IPS-18c (cell line): Measurements from ENCODE around the gene DNAJB4.
"Not testable (repeated sequence)": the region's sequence is repeated elsewhere in the genome, so short reads cannot be mapped to it uniquely, and the experiment has no call there.

ENCODE experiments used
- H3K4me3 ChIP-seq: 2 replicates; pipeline ENCODE4 v1.7.0; 2013; ENCODE audit warnings: low read depth, mild to moderate bottlenecking, low read length, moderate library complexity; ENCODE audit not compliant: insufficient read depth
- H3K9me3 ChIP-seq: one replicate; pipeline ENCODE4 v1.6.1; 2013; ENCODE audit warnings: mild to moderate bottlenecking, low read length, moderate library complexity; ENCODE audit not compliant: control insufficient read depth, insufficient read depth

DNAJB4 gene

DNA sequence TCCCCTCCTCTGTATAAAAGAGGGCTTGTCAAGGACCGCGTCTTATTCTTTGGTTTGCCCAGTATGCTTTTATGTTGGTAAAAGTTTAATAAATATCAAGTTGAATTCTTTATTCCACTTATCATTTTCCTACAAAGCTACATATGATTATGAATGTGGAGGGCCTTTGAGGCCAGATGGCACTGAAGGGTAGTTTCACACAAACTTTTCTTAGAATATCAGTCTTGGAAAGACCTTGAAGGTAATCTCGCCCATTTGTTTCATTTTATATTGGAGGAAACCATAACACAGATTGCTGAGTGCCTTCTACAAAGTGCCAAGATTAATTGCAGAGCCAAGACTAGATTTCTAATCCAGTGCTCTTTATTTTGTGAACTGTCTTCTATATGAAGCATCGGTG is 20.1 kb upstream of the DNAJB4 start:
- Histone ChIP-seq H3K4me3 (no peak overlapping the region), H3K9me3 (no peaks in the 10 kb centered on the region)

DNA sequence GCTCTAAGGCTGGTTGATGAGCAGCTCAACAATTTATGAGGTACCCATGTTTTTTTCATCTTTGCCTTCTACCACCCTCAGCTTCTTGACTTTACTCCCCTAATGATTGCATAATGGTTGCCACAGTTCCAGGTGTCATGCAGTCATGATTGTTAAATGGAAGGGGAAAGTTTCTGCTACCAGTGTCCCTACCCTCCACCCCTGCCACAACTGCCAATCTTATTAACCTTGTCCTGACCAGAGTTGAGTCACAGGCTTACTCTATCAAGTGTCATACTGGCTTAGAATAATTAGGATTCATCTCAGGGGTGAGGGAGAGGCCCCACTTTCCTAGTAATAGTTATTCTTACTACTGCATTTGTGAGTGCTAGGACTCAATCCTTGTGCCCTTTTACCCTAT is 17.9 kb upstream of the DNAJB4 start:
- H3K9me3 ChIP-seq, result no peaks in the 10 kb centered on the region
- no peak overlapping the region for H3K4me3 ChIP-seq

DNA sequence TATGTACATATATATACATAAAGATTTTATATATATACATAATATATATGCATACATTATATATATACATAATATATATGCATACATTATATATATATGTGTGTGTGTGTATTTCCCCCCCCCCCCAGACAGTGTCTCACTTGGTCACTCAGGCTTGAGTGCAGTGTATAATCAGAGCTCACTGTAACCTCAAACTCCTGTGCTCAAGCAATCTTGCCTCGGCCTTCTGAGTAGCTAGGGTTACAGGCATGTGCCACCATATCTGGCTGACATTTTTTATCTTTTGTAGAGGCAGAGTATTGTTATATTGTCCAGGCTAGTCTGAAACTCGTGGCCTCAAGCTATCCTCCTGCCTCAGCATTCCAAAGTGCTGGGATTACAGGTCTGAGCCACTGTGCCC is 16.8 kb upstream of the DNAJB4 start:
- H3K9me3 ChIP-seq, result no peaks in the 10 kb centered on the region
- no peak overlapping the region for H3K4me3 ChIP-seq

DNA sequence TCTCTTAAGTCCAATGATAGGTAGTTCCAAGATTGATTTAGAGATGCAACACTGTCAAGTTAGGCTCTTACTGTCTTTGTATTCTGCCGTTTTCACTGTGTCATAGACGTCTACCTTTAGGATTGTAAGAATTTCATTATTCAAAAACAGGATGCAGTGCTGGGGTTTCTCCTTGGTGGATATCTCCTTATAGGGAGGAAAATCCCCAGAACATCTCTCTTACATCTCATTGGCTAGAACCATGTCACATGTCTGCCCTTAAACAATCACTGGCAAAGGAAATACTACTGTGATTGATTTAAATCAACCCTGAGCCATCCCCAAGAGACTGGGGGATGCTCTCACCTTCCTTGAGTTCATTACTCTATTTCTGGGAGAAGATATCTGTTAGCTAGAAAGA is 15.0 kb upstream of the DNAJB4 start:
- no peaks in the 10 kb centered on the region for H3K9me3 ChIP-seq
- no peak overlapping the region for H3K4me3 ChIP-seq

DNA sequence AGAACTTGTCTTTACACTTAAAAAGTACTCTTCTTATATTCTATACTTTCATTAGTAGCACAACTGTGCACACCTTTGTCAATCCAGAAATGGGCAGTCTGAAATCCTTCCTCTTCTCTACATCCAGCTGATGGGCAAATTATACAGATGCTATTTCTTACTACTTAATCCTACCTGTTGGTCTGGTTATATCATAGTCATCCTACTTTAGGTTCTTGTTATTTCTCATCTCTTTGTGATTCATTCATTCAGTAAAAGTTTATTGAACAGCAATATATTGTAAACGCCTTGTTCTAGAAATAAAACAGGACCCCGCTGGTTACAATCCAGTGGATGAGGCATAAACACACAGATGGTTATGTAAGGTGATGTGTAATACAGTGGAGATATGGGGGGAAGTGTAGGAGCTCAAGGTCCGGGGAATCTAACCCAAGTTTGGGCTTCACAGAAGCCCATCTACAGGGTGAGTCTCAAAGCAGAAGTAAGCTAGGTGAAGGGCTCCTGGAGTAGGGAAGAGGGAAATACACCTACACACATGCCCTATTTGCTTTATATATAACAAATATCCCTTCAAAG is 14.0 kb upstream of the DNAJB4 start:
- Histone ChIP-seq H3K4me3 (no peak overlapping the region), H3K9me3 (no peaks in the 10 kb centered on the region)

DNA sequence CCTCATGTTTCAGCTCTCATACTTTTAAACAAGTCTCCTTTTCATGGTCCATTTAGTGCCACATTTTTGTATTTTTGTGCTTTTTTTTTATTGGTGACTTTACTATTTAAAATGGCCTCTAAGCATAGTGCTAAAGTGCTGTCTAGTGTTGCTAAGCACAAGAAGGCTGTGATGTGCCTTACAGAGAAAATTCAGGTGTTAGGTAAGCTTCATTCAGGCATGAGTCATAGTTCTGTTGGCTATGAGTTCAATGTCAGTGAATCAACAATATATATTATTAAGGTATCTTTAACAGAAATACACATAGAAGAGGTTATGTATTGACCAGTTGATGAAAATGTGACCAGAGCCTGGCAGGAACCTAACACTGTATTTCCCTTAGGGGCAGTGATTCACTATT is 13.1 kb upstream of the DNAJB4 start:
- no peaks in the 10 kb centered on the region for H3K9me3 ChIP-seq
- H3K4me3 ChIP-seq, result no peak overlapping the region

DNA sequence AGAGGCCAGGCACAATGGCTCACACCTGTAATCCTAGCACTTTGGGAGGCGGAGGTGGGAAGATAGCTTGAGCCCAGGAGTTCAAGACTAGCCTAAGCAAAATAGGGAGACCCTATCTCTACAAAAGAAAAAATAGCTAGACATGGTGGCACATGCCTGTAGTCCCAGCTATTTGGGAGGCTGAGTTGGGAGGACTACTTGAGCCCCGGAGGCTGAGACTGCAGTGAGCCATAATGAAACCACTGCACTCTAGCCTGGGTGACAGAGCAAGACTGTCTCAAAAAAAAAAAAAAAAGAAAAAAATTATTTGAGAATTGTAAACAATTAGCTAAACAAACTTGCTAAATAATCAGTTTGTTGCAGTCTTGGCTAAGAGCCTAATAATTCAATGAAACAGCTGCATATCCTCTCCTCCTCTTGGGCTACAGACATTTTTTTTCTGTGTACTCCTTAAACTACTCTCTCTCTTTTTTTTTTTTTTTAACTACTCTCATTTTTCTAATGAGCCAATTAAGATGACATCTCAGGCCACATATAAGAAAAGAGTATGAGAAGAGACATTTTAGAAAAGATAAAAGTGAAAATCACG is 10.5 kb upstream of the DNAJB4 start:
- no peaks in the 10 kb centered on the region for H3K9me3 ChIP-seq
- H3K4me3 ChIP-seq, result no peak overlapping the region

DNA sequence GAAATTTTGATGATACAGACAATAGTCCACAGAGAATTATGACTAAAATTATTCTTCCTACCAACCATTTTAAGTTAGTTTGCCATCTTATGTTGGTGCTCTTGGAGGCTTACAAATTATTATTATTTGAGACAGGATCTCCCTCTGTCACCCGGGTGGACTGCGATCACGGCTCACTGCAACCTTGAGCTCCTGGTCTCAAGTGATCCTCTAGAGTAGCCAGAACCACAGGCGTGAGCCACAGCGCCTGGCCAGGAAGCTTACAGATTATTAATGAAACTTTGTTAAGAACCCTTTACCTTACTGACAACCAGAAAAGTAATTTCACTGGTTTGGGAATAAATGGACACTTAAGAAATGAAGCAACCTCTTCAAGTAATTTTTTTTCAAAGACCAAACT is 8.0 kb upstream of the DNAJB4 start:
- Histone ChIP-seq H3K4me3 (no peak overlapping the region), H3K9me3 (no peaks in the 10 kb centered on the region)

DNA sequence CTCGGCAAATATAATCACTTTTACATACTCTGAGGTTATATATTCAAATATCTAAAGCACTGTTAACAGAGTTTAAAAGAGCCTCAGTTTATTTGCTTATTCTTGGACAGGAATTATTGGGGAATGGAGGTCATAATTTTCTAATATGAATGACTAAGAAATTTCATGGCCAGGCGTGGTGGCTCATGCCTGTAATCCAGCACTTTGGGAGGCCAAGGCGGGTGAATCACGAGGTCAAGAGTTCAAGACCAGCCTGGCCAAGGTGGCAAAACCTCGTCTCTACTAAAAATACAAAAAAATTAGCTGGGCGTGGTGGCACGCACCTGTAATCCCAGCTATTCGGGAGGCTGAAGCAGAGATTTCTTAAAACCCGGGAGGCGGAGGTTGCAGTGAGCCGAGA is 4.2 kb upstream of the DNAJB4 start:
- not testable (repeated sequence) for H3K4me3 ChIP-seq, H3K9me3 ChIP-seq

DNA sequence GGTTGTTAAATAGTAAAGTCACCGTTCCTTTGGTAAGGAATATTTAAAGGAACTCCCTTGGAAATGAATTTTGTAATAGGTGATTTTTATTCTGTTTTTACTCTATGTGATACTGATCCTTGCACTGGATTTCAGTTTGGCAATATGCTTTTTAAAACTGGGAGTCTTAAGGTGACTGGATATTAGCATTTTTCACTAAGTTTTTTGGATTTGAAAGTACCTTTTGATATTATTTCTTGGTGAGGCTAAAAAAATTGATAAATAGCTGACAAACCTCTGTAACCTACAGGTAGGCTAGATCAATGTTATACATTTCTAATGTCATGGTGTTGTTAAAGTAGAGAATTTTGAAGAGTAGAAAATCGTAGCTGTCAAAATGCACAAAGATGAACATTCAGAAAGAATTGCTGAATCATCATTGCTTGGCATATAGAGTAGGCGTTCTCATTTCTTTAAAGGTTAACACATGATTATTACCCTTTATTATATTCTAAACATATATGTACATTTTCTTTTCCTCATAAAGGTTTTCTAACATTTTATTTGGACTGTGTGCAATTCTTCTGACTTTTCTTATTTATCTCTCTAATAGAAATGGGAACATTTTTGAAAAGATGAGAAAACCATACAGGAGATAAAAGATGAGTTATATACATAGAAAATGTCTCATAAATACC is 1.5 kb upstream of the DNAJB4 start:
- H3K4me3 ChIP-seq, result no peak overlapping the region
- no peaks in the 10 kb centered on the region for H3K9me3 ChIP-seq

DNA sequence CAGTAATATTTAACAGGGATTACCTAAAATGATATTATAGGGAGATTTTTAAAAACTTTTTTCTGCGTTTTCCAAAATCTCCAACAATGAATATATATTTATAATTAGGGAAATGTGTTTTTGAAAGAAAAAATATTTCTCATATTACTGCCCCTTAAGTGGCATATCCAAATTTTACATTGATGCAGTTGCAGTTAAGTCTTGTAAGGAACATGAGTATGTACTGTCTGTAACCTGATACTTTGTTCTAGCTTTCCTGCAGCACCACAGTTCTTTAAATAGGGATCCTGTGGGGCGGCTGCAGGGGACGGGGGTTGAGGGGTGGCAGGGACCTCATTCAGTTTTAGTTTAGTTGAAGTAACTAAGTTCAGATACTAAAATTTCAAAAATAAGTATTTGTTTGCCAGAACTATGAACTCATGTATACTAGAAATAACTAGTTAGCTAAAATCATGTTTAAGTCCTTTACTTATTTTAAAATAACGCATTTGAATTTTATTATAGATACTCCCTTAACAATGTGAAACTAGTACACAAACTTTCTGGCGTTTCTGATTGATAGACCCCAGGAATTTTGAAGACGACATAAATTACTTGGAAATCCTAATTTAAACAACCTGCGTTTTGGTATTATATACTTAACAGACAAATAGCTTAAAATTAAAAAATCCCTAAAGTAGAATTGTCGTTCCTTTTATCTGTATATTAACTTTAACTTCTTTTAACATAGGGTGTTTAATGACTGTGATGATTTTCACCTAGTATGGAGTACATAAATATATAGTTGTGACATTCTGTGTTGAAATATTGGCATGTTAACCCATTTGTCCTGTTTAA is 639 bp upstream of the DNAJB4 start:
- H3K4me3 ChIP-seq, result no peak overlapping the region

DNA sequence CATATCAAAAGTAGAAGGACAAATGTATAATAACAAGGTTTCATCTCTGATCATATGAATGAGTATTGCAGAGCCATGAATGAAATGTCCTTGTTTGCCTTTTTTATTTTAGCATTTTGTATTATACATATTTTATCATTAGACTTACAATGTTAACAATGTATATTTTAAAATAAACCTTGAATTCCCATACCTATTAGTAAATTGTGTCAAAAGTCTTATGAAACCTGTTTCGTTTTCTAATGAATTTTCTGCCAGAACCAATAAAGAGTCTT is 646 bp downstream of the DNAJB4 start:
- no peak overlapping the region for H3K4me3 ChIP-seq

More for the DNA sequence above, 639 bp upstream of the DNAJB4 start:
- no peaks in the 10 kb centered on the region for H3K9me3 ChIP-seq

DNA sequence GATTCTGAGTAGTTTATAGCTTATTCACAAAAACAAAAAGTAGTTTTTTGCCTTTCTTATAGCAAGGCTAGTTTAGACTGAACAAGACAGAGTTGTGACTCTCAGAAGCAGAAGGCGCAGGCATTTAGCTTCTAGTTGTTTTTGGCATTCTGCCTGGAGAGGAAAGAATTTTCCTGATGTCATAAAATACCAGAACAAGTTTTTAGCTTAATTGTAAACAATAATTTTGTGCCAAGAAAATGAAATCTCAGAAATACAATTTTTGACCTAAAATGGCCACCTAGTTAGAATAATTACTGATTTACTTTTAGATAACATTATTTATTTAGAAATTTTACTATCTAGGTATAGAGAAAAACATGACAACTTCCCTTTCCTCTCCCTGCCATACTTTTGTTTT is 1.0 kb downstream of the DNAJB4 start:
- no peak overlapping the region for H3K4me3 ChIP-seq
- no peaks in the 10 kb centered on the region for H3K9me3 ChIP-seq

More for the DNA sequence above, 646 bp downstream of the DNAJB4 start:
- no peaks in the 10 kb centered on the region for H3K9me3 ChIP-seq

DNA sequence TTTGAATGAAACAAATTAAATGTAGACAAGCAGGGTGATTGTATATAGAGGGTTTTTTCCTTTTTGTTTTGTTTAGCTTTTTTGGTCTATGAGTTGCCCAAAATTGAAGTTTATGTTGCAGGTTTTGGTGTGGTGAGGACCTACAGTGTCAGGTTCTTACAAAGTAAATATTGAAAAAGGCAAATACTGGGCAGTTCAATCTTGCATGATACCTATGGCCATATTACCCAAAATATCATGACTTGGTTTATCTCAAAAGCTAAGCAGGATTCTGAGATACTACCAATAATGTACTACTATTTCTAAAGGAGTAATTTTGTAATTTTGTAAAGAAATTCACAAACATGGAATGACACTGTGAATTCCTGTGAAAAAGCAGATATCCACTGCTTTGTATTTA is 1.8 kb downstream of the DNAJB4 start:
- Histone ChIP-seq H3K4me3 (no peak overlapping the region), H3K9me3 (no peaks in the 10 kb centered on the region)

DNA sequence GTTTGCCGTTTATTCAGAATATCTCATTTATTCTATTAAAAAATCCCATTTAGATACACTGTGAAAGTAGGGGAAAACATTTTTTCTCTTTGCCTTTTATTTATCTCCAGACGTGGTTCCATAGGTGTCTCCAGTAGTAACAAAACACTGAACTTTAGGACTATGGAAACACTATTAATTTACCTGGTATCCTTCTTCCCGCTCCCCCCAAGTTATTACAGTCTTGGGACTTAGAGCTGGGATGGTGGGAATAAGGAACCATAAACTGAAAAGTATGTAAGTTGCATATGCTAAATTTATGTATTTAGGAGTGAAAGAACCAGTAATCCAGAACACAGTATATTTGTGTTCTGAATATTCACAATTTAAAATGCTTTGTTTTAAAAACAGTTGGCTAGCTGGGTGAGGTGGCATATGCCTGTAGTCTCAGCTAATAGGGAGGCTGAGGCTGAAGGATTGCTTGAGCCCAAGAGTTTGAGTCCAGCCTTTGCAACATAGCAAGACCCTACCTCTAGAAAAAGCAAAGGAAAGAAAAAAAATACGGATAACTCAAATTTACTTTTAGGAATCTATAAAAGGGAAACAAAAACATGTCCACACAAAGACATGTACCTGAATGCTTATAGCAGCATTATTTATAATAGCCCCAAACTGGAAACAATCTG is 3.1 kb downstream of the DNAJB4 start:
- no peak overlapping the region for H3K4me3 ChIP-seq
- no peaks in the 10 kb centered on the region for H3K9me3 ChIP-seq

DNA sequence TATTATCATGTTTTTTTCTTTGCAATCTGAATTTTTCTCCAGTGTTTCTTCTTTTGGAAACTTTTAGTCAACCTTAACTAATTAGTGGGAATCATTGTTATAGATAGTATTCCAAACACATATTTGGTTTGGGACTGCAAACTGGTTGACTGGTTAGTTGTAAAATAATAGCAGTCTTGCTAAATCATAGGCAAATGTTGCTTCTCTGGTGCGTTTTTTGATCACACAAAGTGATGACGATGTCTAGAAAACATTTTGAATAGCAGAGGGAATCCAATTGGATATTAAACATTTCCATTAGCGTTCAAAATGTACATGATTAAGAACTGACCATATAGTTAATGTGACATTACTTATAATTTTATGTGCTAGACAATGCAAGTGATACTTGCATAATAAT is 4.5 kb downstream of the DNAJB4 start:
- Histone ChIP-seq H3K9me3 (no peaks in the 10 kb centered on the region), H3K4me3 (no peak overlapping the region)

DNA sequence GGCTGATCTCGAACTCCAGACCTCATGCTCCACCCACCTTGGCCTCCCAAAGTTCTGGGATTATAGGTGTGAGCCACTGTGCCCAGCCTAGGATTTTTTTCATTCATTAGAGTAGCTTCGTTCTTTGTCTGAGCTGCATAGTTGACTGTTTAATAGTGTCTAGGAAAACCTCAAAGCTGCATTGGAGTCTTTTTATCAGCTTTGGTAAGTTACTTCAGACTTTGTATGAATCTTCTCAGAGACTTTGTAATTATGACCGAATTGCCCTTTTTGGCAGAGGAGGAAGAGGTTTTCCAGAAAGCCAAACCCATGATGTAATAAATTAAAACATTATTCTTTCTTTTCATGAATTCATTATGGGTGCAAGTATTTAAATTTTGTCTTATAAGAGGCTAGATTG is 5.1 kb downstream of the DNAJB4 start:
- Histone ChIP-seq H3K4me3 (no peak overlapping the region), H3K9me3 (no peaks in the 10 kb centered on the region)

DNA sequence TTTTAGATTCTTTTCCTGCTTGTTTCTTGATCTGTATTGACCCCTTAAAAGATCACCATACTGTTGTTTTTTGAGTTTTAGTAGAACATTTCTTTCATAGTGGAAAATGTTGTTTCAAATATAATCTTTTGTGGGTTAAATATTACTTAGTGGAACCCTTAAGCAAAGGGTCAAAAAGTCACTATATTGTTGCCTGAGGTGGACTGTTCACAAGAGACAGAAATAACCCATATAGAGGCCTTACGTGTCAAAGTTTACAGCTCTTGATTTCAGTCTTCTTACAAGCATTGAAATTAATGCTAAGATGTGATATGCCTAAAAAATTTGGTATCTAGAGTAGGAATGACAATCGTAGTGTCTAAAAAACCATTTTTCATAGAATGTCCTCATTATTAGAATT is 6.3 kb downstream of the DNAJB4 start:
- H3K4me3 ChIP-seq, result no peak overlapping the region

More for the DNA sequence above, 6.3 kb downstream of the DNAJB4 start:
- H3K9me3 ChIP-seq, result no peaks in the 10 kb centered on the region
